Right ventricle myocardium superior (tissue), 1 donor: Measurements from ENCODE around the gene REPS1. TPM values are rescaled to one million over a fixed set of nuclear protein-coding genes. Genes with fewer than 3 reads are reported as not detected.
"Not testable (repeated sequence)": the region's sequence is repeated elsewhere in the genome, so short reads cannot be mapped to it uniquely, and the experiment has no call there.

Experiments
- ATAC-seq: fragments of 200-7000 bp; cut with Tn5 transposase; one replicate; pipeline ENCODE4 v1.9.1; 2020; ENCODE audit warnings: mild to moderate bottlenecking; ENCODE audit not compliant: poor library complexity
- DNase-seq: peaks from one replicate; pipeline ENCODE4 v3.0.0-alpha.2; 2020
- intact Hi-C: fragments of 100-400 bp; cut with DNase I; formaldehyde crosslinking; loops from one replicate; pipeline ENCODE4 v1.11.2; 2022
- total RNA-seq: library from RNA; stranded (reverse); fragmentation: NEBNext Ultra II Directional; extraction: Animal tissue kit (Norgen Biotek cat#: 25700); gene quantifications from one replicate; pipeline ENCODE4 v1.2.1, GENCODE V29; 2021
- donor health status: DM: no; HTN: yes; CAD: no; lungs with severe emphysema.

The REPS1 gene
- total RNA-seq, 1 donor from 2014 or later: 31.0 TPM

DNA sequence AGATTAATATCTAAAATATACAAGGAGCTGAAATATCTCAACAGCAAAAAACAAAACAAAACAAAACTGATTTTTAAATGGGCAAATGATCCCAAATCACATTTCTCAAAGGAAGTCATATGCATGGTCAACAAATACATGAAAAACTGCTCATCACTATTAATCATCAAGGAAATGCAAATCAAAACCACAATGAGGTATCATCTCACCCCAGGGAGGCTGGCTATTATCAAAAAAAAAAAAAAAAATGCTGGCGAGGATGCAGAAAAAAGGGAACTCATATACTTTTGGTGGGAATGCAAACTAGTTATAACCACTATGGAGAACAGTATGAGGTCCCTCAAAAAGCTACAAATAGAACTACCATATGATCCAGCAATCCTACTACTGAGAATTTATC, 34.6 kb downstream of the REPS1 start:
- DNase-seq (no peak), ATAC-seq (no peak)
- intact Hi-C loops: no loop called here

DNA sequence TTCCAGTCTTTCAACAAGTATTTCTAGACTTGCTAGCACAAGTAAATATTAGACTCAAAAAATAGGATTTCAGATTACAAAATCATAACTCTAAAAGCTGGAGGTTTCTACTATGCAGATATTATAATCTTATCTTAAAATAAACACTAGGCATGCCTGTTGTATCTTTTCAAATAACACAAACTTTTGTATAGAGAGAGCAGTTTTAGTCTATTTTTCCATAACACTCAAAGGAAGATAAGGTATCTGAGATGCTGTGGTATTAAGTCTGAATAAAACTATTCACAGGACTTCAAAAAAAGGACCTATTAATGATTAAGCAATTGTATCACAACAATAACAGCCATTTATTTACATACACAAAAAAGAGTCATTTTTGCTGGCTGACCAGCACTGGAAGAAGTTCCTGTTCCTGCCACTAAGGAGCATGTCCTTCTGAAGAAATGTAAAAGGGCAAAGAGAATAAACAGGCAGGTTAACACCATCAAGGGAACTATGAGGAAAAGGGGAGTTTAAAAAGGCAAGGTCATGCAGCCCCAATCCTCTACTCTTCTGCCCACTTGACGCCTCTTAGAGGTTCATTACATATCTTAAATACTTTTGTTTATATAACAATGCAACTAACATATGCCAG, 39.4 kb downstream of the REPS1 start:
- ATAC-seq (peak; percentile 32), DNase-seq (no peak)
- intact Hi-C loops: no loop called here

DNA sequence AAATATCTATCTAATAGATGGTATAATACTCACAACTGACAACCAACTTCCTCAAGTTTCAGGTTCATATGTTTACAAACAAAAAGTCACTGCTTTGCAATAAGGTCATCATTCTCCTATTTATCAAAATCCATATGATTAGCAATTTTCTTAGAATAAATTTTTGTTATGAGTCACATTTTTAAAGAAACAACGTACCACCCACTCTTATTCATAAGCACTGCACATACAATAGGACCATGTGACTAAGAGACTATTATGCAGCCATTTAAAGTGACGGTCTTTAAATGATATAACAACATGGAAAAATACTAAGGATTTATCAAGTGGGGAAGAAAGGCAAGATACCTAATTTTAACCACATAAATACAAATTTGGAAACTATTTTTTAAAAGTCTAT, 40.0 kb downstream of the REPS1 start:
- no peak for DNase-seq
- intact Hi-C loops: no loop called here

DNA sequence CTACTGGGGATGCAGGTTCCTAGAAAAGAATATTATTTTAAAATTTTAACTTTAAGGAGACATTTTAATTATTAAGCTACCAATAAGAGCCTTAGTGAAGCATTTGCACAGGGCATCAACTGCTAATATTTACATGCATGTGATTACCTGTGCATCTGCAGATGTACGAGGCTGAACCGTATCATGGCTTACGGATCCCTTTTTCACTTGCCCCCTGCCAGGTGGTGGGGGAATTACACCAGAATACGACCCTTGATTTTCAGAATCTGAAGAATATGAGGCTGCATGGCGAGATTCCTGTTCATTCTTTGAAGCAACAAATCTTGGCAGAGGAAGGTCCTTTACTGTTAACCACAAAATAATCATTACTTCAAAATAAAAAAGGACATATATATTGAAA, 42.7 kb downstream of the REPS1 start:
- ATAC-seq (no peak), DNase-seq (no peak)
- intact Hi-C loops: no loop called here

More for the DNA sequence above, 40.0 kb downstream of the REPS1 start:
- no peak for ATAC-seq

DNA sequence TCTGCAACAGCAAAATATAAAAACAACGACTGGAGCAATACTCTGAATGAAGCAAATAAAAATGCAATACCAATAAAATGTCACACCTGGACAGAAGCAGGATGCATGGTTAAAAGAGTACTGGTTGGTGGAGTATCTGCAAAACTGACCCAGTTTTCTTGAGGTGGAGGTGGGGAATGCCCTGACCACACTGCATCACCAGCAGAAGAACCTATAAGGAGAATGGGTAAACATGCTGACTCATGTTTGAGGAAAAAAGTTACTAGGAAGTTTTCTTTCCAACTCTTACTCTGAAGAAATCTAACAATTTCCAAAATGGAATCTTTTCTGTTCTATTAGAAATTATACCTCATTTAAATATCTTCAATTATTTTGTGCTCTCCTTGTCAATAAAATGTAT, 43.6 kb downstream of the REPS1 start:
- no peak for ATAC-seq
- DNase-seq: no peak
- intact Hi-C loops: no loop called here

DNA sequence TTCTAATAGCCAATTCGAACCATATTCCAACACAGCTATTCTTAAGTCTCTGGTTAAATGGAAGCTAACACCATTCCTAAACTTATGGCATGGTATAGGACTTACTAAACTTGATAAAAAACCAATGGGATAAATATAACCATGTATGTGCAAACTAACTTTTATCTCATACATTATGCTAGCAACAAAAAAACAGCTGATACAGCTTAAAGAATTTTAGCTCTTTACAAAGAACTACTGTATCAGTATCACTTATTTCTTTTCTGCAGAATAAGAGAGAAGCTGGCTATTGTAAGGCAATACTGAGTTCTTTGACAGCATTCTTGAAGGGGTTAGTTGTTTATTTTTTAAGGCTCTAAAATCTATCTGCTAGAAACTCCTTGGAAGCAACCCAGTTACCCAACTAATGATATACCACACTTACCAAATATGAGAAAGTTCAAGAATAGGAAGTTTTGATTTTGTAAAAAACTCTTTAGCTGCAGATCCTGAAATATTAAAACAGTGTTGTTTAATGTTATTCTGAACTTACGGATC, 44.9 kb downstream of the REPS1 start:
- ATAC-seq (no peak), DNase-seq (no peak)
- intact Hi-C loops: no loop called here

DNA sequence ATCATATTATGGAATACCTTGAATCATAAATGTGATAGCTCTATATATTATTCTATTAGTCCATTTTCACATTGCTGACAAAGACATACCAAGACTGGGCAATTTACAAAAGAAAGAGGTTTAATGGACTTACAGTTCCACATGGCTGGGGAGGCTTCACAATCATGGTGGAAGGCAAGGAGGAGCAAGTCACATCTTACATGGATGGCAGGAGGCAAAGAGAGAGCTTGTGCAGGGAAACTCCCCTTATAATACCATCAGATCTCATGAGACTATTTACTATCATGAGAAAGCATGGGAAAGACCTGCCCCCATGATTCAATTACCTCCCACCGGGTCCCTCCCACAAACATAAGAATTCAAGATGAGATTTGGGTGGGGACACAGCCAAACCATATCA, 51.2 kb downstream of the REPS1 start:
- intact Hi-C loops, ATAC-seq, DNase-seq: not testable (repeated sequence)

DNA sequence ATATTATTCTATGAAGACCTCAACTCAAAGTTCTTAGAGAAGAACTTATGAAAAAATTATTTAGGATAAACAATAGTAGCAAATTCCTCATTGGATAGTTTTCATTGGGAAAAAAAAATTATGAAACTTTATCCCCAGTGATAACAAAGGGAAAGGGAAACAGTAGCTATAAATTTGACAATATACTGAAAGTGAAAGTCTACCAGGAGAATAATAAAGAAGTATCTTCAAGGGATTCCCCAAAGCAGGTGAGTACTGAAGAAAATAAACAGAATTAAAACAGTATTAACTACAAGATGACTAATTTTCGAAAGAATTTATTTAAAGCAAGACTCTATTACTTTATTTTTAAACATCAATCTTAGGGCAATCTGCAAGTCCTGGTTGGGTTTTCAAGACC, 56.4 kb downstream of the REPS1 start:
- no peak for DNase-seq
- no peak for ATAC-seq
- intact Hi-C loops: no loop called here

DNA sequence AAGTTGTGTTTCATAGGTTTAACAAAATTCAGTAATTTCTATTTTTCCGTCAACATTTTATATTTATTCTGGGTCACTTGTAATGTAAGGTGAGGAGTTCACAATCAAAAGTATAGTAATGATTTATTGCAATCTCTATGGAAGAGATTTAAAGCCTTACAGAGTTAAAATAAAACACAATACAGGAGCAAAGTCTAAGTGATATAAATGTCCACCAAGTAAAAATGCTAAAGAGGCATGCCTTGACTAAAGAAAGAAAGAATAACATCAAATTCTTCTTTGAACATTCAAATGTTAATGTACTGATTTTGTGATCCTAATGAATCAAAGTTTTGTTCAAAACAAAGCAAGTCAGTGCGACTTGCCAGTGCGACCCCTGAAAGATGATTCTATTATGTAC, 61.5 kb downstream of the REPS1 start:
- ATAC-seq (no peak), DNase-seq (no peak)
- intact Hi-C loops: no loop called here

DNA sequence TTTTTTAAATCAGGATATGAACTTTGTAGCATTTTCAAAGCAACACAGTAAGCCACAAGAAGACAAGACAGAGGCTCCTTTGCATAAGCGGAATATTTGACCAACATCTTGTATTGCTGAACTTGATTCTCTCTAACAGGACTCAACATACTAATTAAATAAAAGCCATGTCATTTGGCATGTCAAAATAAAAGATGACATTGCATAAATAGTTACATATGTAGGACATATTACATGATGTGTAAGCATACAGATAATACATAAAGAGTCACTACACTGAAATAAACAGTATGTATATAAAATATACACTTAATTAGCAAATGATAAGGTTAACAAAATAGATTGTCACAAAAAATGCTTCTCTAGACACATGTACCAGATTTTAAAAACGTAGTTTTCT, 62.2 kb downstream of the REPS1 start:
- ATAC-seq (no peak), DNase-seq (no peak)
- intact Hi-C loops: no loop called here

DNA sequence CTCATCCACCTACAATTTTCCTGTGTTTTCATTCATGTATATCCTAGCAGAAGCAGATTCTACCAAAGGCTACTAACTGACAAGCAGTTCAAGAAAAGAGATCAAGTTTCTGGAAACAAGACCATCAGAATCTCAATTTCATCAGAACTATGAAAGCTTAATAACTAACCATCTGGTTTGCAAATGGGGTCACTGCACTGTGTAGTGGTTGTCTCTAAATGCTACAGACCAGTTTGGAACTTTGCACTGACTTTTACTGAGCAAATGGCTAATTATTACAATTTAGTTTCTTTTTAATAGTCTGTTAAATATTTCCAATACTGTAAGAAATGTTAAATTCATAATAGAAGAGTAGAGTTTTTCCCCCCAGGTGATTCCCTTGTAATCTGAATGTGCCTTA, 64.5 kb downstream of the REPS1 start:
- DNase-seq (no peak), ATAC-seq (no peak)
- intact Hi-C loops: no loop called here

DNA sequence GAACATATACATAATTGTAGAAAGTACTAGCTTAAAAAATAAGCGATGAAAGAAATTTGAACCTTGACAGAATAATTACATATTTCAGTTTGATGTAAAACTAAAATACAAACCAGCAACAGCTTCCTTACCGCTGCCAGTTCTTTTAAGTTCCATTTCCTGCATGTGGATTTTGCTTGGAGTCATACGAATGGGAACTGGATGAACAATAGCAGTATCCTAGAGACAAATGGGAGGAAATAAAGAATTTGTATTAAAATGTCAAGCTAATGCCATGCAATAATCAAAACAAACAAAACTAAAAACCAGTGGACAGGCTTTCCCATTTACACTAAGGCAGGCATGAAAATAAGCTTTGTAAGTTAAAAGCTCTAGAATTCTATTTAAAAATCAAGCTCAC, 67.1 kb downstream of the REPS1 start:
- intact Hi-C loops: no loop called here

DNA sequence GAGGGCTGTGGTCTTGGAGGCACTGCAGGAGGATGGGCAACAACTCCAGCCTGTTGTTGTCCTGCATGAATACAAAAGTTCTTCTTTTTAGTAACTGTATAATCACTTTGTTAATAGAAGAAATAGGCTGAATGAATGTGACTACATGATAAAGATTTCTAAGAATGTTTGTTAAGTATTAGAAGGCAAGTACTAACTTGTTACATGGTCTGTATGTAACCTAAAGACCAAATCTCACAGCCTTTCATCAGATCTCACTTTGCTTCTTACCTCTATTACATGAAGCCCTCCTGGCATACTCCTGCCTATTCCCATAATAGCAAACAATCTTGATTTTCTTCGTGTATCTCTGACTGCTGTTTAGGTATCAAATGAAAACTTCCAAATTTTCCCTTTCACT, 73.4 kb downstream of the REPS1 start:
- DNase-seq: no peak
- intact Hi-C loops: no loop called here
- ATAC-seq: no peak

More for the DNA sequence above, 67.1 kb downstream of the REPS1 start:
- ATAC-seq: no peak
- no peak for DNase-seq

DNA sequence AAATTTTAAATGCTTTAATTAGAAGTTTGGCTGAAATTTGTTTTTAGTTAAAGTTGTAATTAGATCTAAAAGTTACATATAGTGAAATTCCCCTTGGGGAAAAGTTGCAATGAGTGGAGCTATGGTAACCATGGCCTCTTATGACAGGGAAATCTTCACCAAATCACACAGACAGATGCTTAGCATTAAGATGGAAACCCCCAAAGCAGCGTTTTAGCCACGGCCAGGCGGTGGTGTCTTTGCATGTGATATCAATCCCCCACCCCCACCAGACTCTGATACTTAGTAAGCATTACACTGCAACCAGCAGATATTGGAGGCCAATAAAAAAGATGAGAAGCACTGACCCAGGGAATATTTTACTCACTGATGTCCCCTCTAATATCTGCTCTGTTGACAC, 75.7 kb downstream of the REPS1 start:
- DNase-seq (no peak), ATAC-seq (no peak)
- intact Hi-C loops: no loop called here

DNA sequence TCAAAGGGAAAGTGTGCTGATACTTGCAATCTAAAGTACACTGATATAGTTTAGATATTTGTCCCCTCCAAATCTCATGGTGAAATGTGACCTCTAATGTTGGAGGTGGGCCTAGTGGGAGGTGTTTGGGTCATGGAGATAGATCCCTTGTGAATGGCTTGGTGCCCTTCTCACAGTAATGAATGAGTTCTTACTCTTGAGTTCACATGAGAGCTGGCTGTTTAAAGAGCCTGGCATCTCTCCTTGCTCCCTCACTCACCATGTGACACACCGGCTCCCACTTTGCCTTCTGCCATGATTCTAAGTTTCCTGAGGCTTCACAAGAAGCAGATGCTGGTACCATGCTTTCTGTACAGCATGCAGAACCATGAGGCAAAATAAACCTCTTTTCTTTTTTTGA, 78.1 kb downstream of the REPS1 start:
- ATAC-seq: peak; percentile 85
- DNase-seq: no peak
- intact Hi-C loops: no loop called here

DNA sequence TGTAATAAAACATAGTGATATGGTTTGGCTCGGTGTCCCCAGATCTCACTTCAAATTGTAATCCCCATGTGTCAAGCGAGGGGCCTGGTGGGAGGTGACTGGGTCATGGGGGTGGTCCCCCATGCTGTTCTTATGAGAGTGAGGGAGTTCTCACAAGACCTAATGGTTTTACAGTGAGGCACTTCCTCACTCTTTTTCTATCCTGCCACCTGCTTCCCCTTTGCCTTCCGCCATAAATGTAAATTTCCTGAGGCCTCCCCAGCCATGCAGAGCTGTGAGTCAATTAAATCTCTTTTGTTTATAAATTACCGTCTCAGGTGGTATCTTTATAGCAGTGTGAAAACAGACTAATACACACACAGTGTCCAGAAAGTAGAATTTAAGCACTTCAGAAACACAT, 78.5 kb downstream of the REPS1 start:
- DNase-seq: no peak
- ATAC-seq: no peak
- intact Hi-C loops: no loop called here

DNA sequence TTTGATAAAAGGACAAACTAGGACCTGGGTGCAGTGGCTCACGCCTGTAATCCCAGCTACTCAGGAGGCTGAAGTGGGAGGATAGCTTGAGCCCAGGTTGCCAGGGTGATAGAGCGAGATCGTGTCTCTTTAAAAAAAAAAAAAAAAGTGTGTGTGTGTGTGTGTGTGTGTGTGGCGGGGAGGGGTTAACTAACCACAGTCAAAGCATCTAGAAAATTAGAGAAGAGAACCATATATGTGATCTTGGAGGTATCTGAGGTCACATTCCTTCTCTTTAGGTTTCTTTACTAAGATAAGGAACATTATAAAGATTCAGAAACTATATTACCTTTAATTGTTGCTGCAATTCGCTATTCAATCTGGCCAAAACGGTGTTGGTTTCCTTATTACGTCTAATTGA, 80.9 kb downstream of the REPS1 start:
- ATAC-seq (no peak), DNase-seq (no peak)
- intact Hi-C loops: no loop called here

DNA sequence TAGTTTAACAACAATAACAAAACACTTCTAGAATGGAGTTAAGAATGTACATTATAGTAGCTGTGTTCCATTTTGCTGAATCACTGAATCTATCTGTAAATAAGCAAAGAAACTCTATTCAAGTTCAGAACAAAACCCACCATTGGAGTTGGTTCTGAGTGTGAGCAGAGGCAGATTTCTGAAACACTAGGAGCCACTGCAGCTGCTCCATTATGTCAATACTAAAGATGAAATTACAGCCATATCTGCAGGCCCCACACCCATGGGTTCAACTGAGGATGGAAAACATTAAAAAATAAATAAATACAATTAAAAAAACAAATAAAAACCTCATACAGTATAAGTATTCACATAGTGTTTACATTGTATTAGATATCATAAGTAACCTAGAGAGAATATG, 91.0 kb downstream of the REPS1 start:
- no peak for ATAC-seq
- intact Hi-C loops: no loop called here
- no peak for DNase-seq

DNA sequence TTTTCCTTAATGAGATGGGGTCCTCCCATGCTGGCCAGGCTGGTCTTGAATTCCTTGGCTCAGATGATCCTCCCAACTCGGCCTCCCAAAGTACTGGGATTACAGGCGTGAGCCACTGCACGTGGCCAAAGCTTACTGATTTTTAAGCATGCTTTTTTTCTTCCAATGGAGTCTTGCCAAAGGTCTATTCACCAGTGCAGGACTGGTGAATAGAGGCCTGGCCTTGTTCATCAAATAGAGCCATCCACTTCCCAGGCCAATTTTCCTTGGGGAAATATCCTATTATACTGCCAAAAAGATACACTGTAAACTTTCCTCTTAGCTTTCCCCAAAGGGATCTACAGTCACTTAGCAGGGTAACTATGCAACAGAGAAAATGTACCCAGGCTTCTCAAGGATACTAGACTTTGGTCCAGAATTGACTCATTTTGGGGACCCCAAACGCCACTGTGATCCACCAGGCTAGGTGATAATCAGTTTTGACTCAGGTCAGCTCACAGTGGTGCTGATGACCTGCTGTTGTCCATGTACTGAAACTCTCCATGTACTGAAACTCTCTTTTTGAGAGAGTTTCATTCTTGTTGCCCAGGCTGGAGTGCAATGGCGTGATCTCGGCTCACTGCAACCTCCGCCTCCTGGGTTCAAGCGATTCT, 91.8 kb downstream of the REPS1 start:
- no peak for DNase-seq
- intact Hi-C loops: no loop called here
- ATAC-seq: peak; percentile 46

DNA sequence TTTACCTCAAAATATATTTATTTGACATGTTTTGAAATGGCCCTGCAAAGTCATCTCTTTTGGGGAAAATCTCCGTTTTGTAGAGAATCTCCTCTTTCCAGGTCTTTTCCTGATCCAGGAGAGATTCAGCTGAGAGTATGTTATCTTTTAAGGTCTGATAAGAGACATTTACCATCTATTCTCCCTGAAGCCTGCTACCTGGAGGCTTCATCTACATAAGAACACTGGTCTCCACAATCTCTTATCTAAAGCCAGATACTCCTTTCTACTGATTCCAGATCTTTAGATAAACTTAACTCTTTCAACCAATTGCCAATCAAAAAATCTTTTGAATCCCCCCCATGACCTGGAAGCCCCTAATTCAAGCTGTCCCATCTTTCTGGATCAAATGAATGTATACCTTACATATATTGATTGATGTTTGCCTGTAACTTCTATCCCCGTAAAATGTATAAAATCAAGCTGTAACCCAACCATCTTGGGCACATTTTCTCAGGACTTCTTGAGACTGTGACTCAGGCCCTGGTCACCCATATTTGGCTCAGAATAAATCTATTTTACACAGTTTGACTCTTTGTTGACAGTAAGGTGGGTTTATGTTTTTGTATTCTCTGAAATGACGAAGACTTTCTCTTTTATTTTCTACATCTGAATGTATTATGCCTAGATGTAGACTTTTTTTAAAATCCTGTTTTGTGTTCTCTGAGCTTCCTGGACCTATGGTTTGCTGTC, 96.6 kb downstream of the REPS1 start:
- DNase-seq (no peak), ATAC-seq (no peak)
- intact Hi-C loops: no loop called here
